ENCODE measurements around the gene CLMN.

CLMN gene

DNA sequence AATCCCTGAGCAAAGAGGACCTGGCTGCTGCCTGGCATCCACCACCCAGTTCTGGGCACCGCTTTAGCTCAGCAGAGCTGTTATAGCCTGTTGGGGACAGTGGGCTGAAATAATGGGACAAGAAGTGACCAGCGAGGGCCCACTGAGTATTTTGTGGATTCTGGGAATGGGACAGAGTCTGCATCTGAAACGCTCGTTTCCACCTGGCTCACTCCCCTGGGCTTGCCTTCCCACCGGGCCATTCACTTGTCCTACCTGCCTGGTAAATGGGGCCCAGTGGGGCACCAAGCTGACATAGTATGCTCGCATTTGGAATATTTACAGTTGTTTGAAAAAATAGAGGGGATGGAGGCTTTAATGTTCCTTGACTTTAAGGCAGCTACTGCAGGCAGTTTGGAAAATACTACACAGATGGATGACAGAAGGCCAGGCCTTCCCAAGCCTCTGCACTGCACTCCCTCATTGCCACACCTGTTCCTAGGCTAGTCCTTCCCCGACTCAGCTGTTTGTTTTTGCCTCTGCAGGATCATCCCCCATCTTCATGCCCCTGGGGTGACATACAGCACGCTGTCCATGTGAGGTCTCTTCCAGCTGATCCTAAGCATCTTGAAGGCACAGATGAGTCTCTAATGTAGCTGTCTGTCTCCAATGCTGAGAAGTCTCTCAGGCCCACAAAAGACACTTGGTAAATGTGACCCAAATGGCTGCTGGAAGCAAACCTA lies 101.1 kb downstream of the CLMN start:
- H3K4me2 ChIP-seq (ENCODE audit: low read length), result no peak overlapping the region
- TF ChIP-seq CTCF (IDR thresholded peaks at IDR 0.05; ENCODE audit: low read length), result no peak
- no peak for TF ChIP-seq EZH2 (IDR thresholded peaks at IDR 0.05; ENCODE audit: borderline replicate concordance, low read length)
- H3K27me3 ChIP-seq (ENCODE audit: insufficient read depth, low read length), result no peaks in the 10 kb centered on the region; the same call in 1 of the 2 replicates
- no peak overlapping the region for H2AFZ ChIP-seq (ENCODE audit: low read length)
- no peaks in the 10 kb centered on the region for H3K9me2 ChIP-seq (ENCODE audit: low read depth, low read length)
- no peaks in the 10 kb centered on the region for H3K36me3 ChIP-seq (ENCODE audit: insufficient read depth, low read length)
- no peaks in the 10 kb centered on the region for H4K20me1 ChIP-seq (ENCODE audit: insufficient read depth, low read length)
- no peaks in the 10 kb centered on the region for H3K4me1 ChIP-seq (ENCODE audit: insufficient read depth, low read length, severe bottlenecking)
- no peak overlapping the region for H3K27ac ChIP-seq (ENCODE audit: low read depth, low read length, poor library complexity, severe bottlenecking)
- no peak overlapping the region for H3K4me3 ChIP-seq (ENCODE audit: low read depth, low read length, poor library complexity, severe bottlenecking)
- no peaks in the 10 kb centered on the region for H3F3A ChIP-seq (ENCODE audit: insufficient read depth, low read length)
- H3K9me3 ChIP-seq (ENCODE audit: low read length), result no peaks in the 10 kb centered on the region
- H3K9ac ChIP-seq (ENCODE audit: low read length), result no peak overlapping the region
- no peaks in the 10 kb centered on the region for H3K79me2 ChIP-seq (ENCODE audit: insufficient read depth, low read length)

DNA sequence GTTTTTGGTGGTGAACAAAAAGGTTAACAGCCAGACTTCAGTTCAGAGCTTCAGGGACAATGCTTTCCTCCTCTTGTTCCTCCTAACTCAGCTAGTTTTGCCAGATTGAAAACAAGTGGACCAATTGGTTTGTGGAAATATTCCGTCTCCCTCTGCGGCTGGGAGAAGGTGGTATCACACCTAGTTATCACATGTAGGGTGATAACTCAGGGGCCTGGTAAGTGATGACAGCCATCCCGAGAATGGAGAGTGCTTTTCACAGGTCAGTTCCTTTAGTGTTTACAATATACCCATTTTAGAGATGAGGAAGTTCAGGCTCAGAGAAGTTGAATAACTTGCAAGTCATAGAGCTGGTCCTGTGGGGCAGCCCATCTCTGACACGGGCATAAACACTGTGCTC lies 101.7 kb downstream of the CLMN start:
- H2AFZ ChIP-seq (ENCODE audit: low read length), result no peak overlapping the region
- H3K9me3 ChIP-seq (ENCODE audit: low read length), result no peaks in the 10 kb centered on the region
- no peaks in the 10 kb centered on the region; the same call in 1 of the 2 replicates for H3K27me3 ChIP-seq (ENCODE audit: insufficient read depth, low read length)
- H3K79me2 ChIP-seq (ENCODE audit: insufficient read depth, low read length), result no peaks in the 10 kb centered on the region
- H3K4me2 ChIP-seq (ENCODE audit: low read length), result no peak overlapping the region
- H3K9ac ChIP-seq (ENCODE audit: low read length), result no peak overlapping the region
- H3K27ac ChIP-seq (ENCODE audit: low read depth, low read length, poor library complexity, severe bottlenecking), result no peak overlapping the region
- no peak for TF ChIP-seq EZH2 (IDR thresholded peaks at IDR 0.05; ENCODE audit: borderline replicate concordance, low read length)
- no peak for TF ChIP-seq CTCF (IDR thresholded peaks at IDR 0.05; ENCODE audit: low read length)
- no peaks in the 10 kb centered on the region for H3F3A ChIP-seq (ENCODE audit: insufficient read depth, low read length)
- no peaks in the 10 kb centered on the region for H4K20me1 ChIP-seq (ENCODE audit: insufficient read depth, low read length)
- H3K36me3 ChIP-seq (ENCODE audit: insufficient read depth, low read length), result no peaks in the 10 kb centered on the region
- H3K4me1 ChIP-seq (ENCODE audit: insufficient read depth, low read length, severe bottlenecking), result no peaks in the 10 kb centered on the region
- H3K9me2 ChIP-seq (ENCODE audit: low read depth, low read length), result no peaks in the 10 kb centered on the region
- no peak overlapping the region for H3K4me3 ChIP-seq (ENCODE audit: low read depth, low read length, poor library complexity, severe bottlenecking)

DNA sequence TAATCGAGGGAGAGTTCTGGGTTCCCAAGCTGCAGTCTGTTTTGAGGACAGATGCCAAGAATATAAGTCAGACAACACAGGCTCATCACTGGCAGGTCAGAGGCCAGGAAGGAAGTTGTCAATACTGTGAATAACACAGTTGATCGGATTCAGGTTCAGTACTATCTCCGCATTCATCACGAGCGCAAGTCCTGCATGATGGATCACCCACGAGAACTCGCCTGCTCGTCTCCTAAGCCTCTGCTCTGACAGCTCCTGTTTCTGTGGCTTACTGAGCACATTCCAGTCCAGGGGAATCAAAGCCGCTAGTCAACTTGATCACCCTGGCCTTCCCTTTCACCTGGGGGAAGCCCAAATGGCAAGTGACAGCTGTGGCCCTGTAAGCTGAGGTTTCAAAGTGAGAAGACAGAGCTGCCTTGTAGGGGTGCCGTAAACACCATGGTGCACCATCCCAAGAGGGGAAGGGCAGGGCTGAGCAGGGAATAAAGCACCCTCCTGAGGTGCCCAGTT lies 102.3 kb downstream of the CLMN start:
- Histone ChIP-seq H2AFZ (ENCODE audit: low read length) (no peak overlapping the region), H3K9ac (ENCODE audit: low read length) (no peak overlapping the region), H3K9me3 (ENCODE audit: low read length) (no peaks in the 10 kb centered on the region), H3K79me2 (ENCODE audit: insufficient read depth, low read length) (no peaks in the 10 kb centered on the region), H3K36me3 (ENCODE audit: insufficient read depth, low read length) (no peaks in the 10 kb centered on the region), H4K20me1 (ENCODE audit: insufficient read depth, low read length) (no peaks in the 10 kb centered on the region), H3K4me2 (ENCODE audit: low read length) (no peak overlapping the region), H3K27ac (ENCODE audit: low read depth, low read length, poor library complexity, severe bottlenecking) (no peak overlapping the region), H3F3A (ENCODE audit: insufficient read depth, low read length) (no peaks in the 10 kb centered on the region), H3K4me3 (ENCODE audit: low read depth, low read length, poor library complexity, severe bottlenecking) (no peak overlapping the region), H3K4me1 (ENCODE audit: insufficient read depth, low read length, severe bottlenecking) (no peaks in the 10 kb centered on the region), H3K9me2 (ENCODE audit: low read depth, low read length) (no peaks in the 10 kb centered on the region), H3K27me3 (ENCODE audit: insufficient read depth, low read length) (no peaks in the 10 kb centered on the region; the same call in 1 of the 2 replicates)
- no peak for TF ChIP-seq CTCF (IDR thresholded peaks at IDR 0.05; ENCODE audit: low read length)
- TF ChIP-seq EZH2 (IDR thresholded peaks at IDR 0.05; ENCODE audit: borderline replicate concordance, low read length), result no peak
